Right lobe of liver (tissue), 6 donors: Measurements from ENCODE around the gene SLC45A1. TPM values are rescaled to one million over a fixed set of nuclear protein-coding genes. Genes with fewer than 3 reads are reported as not detected.

ENCODE experiments used
- ATAC-seq, 4 donors: fragments of 200-7000 bp; cut with Tn5 transposase; one replicate each; pipeline ENCODE4 v1.9.1; 2020; ENCODE audit warnings: mild to moderate bottlenecking in 4 of 4, moderate library complexity in 4 of 4
- DNase-seq, 3 donors: peaks; one replicate each; pipeline ENCODE4 v3.0.0-alpha.2; 2020
- H3K27ac ChIP-seq, 3 donors: fragments of 200-600 bp; one replicate each; pipeline ENCODE4 v1.8.0; 2022
- H3K27me3 ChIP-seq, 2 donors: fragments of 200-600 bp; one replicate each; pipeline ENCODE4 v1.8.0; 2022
- H3K36me3 ChIP-seq, 4 donors: fragments of 200-600 bp; sonication (generic) in 1 of 4; one replicate each; pipeline versions ENCODE4 v1.5.1 to v1.8.0; 2017 to 2022; ENCODE audit warnings: control low read depth in 1 of 4
- H3K4me1 ChIP-seq, 4 donors: fragments of 200-600 bp; sonication (generic) in 1 of 4; one replicate each; pipeline versions ENCODE4 v1.5.1 to v1.8.0; 2017 to 2022; ENCODE audit warnings: control low read depth in 1 of 4
- H3K4me3 ChIP-seq, 3 donors: fragments of 200-600 bp; one replicate each; pipeline ENCODE4 v1.8.0; 2022
- H3K9me3 ChIP-seq, 4 donors: fragments of 200-600 bp; sonication (generic) in 1 of 4; one replicate each; pipeline versions ENCODE4 v1.5.1 to v1.8.0; 2017 to 2022; ENCODE audit warnings: control low read depth in 1 of 4
- POLR2A ChIP-seq: fragments of 450-650 bp; IDR thresholded peaks from one replicate; pipeline ENCODE4 v1.6.1; 2017; ENCODE audit warnings: antibody characterized with exemption, mild to moderate bottlenecking
- WGBS: methylation state at CpG from one replicate; pipeline ENCODE4 v1.1.6; 2018; ENCODE audit warnings: low coverage, low lambda C conversion rate; ENCODE audit not compliant: insufficient coverage; ENCODE audit errors: missing lambda C conversion rate; 5-methylcytosine and 5-hydroxymethylcytosine counted together
- intact Hi-C, 2 donors: fragments of 100-400 bp; cut with DNase I; formaldehyde crosslinking; loops; one replicate each; pipeline versions ENCODE4 v1.11.2 to v1.14.1; 2022
- total RNA-seq, 6 experiments: library from RNA; depleted of rRNA in 2 of 6; stranded (reverse); fragments of >200 nt in 2 of 6; fragmentation: NEBNext Ultra II Directional in 3 of 6; extraction: Animal tissue kit (Norgen Biotek cat#: 25700) in 3 of 6; gene quantifications; one replicate each; pipeline versions ENCODE4 v1.1.0 to v1.2.4, GENCODE V29; 2016 to 2023
- TF ChIP-seq, protein P1 (sequence below), 4 donors: fragments of 200-600 bp in 3 of 4; fragments of 450-650 bp in 1 of 4; IDR thresholded peaks; one replicate each; pipeline versions ENCODE4 v1.5.1 to v1.8.0; 2016 to 2022; ENCODE audit warnings: antibody characterized with exemption in 4 of 4, mild to moderate bottlenecking in 2 of 4
- donor health status: DM: no; HTN: yes; CAD: no.
- donor health status: DM: no; HTN: no; CAD: no.
- donor health status: DM: no; HTN: no; CAD: no.
- donor health status: DM: no; HTN: yes; CAD: no.
- donor health status: DM: no; HTN: yes; CAD: no.

Gene SLC45A1
- total RNA-seq, 6 experiments from 2014 or later = 0.13 to 0.53 (median 0.25) TPM; not detected in 1

DNA sequence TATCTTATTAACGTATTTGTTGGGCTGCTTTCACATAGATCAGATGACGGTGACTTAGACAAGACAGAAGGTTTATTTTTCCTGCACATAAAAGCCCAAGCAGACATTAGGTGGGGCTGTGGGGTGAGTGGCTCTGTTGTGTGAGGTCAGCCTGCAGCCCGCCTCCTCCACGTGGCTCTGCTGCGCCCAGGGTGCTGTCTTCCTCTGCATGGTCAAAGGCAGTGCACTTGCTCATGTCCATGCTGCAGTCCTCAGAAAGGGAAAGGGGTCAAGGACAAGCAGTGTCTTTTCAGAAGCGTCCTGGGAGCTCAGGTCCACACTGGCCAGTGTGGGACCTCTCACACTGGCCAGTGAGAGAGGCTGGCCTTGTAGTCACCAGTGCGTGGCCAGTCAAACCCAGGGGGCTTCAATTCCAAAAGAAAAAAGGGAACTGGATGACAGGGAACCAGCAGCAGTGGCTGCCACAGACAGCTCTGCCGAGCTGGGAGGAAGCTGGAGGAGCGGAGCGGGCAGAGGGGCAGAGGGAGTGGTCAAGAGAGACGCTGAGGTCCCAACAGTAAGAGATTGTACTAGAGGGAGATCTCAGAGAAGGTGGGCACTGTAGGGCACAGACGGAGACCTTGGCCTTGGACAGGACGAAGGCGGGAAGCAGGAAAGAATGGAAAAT is 35.9 kb upstream of the SLC45A1 start:
- ATAC-seq (peak in 3 of 4 donors; percentile 55 to 67 (median 56)), DNase-seq (peak in 1 of 3 donors; percentile 28)
- Histone ChIP-seq H3K4me3 (no peak overlapping the region), H3K4me1 (no peaks in the 10 kb centered on the region), H3K27me3 (no peaks in the 10 kb centered on the region), H3K27ac (no peak overlapping the region), H3K9me3 (no peaks in the 10 kb centered on the region), H3K36me3 (no peaks in the 10 kb centered on the region)
- 70% methylated on average over 14 of the region's 14 CpGs for WGBS
- intact Hi-C loops = no loop called here
- TF ChIP-seq, protein P1, sequence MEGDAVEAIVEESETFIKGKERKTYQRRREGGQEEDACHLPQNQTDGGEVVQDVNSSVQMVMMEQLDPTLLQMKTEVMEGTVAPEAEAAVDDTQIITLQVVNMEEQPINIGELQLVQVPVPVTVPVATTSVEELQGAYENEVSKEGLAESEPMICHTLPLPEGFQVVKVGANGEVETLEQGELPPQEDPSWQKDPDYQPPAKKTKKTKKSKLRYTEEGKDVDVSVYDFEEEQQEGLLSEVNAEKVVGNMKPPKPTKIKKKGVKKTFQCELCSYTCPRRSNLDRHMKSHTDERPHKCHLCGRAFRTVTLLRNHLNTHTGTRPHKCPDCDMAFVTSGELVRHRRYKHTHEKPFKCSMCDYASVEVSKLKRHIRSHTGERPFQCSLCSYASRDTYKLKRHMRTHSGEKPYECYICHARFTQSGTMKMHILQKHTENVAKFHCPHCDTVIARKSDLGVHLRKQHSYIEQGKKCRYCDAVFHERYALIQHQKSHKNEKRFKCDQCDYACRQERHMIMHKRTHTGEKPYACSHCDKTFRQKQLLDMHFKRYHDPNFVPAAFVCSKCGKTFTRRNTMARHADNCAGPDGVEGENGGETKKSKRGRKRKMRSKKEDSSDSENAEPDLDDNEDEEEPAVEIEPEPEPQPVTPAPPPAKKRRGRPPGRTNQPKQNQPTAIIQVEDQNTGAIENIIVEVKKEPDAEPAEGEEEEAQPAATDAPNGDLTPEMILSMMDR (IDR thresholded peaks at IDR 0.05) = no peak
- TF ChIP-seq POLR2A = no peak

DNA sequence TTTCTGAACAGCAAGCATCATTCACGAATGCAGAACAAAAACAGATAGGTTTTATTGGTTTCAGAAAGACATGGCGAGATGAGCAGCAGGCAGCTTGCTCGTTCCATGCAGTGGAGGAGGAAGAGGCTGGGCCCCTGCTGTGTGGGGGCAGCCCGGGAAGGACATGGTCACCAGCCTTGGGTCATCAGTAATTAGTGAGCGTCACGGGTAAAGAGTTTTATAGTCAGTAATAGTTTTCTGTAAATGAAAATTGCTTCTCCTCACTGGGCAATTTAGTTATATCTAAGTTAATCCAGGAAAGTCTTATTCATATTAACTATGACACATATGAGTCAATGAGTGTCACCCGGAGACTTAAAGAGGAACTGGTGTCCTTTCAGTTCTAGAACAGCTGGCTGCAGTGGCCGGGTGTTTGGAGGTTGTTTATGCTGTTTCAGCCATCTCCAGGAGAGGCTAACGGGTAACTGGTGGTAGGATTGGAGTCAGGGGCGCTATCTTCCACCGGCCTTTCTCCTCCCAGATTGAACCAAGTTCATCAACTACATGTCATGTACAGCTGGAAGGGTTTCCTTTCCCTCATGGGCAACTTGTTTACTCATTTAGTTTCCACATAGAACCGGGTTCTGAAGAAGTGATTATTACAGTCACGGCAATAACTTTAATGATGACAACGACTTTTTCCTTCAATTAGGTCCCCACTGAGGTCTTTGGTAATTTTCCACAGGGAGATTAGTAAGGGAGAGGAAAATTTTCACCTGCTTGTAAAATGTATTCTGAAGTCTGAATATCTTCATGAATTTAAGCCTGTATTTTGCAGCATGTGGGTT is 34.6 kb upstream of the SLC45A1 start:
- DNase-seq = no peak
- WGBS = 55% methylated on average over 13 of the region's 14 CpGs
- H3K4me3 ChIP-seq = no peak overlapping the region
- TF ChIP-seq, protein P1 (IDR thresholded peaks at IDR 0.05) = no peak
- TF ChIP-seq POLR2A = no peak
- H3K36me3 ChIP-seq = no peaks in the 10 kb centered on the region
- peak; percentile 38 to 75 (median 58) for ATAC-seq
- no peaks in the 10 kb centered on the region for H3K4me1 ChIP-seq
- H3K9me3 ChIP-seq = no peaks in the 10 kb centered on the region
- no peaks in the 10 kb centered on the region for H3K27me3 ChIP-seq
- intact Hi-C loops = no loop called here
- H3K27ac ChIP-seq = no peak overlapping the region

DNA sequence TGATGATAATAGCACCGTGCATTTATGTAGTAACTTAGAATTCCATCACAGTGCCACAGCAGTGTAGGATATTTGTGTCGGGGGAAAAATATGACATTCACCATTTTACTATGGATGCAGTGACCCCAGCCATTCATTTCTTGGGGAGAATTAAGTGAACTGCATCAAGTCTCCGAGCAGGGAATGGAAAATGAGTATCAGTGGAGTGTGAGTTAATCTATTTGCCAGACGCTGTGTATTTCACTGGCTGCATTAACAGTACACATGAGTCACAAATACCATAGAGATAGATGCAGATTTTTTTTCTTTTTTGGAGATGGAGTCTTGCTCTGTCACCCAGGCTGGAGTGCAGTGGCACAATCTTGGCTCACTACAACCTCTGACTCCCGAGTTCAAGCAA is 33.8 kb upstream of the SLC45A1 start:
- H3K36me3 ChIP-seq = no peaks in the 10 kb centered on the region
- intact Hi-C loops = no loop called here
- ATAC-seq (no peak), DNase-seq (no peak)
- H3K27ac ChIP-seq = no peak overlapping the region
- H3K4me3 ChIP-seq = no peak overlapping the region
- 83% methylated on average over 3 of the region's 5 CpGs for WGBS
- H3K9me3 ChIP-seq = no peaks in the 10 kb centered on the region
- no peaks in the 10 kb centered on the region for H3K4me1 ChIP-seq
- no peak for TF ChIP-seq POLR2A
- TF ChIP-seq, protein P1 (IDR thresholded peaks at IDR 0.05) = no peak
- H3K27me3 ChIP-seq = no peaks in the 10 kb centered on the region

DNA sequence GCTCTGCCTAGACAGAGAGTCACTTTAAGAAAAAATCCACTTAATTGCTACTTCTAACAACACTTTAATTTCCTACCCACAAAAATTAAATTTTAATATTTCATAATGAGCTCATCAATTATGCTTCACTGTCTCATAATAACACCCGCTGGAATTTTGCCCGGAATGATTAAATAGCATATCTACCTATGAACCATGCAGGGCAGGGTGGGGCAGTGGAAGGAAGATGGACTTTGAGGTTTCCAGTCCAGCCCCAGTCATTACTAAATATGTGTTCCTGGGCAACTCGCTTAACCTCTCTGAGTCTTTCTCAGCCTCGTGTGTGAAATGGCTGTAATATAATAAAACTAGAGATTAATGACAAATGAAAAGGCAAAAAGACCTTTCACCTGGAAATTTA is 32.8 kb upstream of the SLC45A1 start:
- no peaks in the 10 kb centered on the region for H3K27me3 ChIP-seq
- no peak overlapping the region for H3K27ac ChIP-seq
- H3K9me3 ChIP-seq = no peaks in the 10 kb centered on the region
- no peak overlapping the region for H3K4me3 ChIP-seq
- no peaks in the 10 kb centered on the region for H3K4me1 ChIP-seq
- TF ChIP-seq POLR2A = no peak
- TF ChIP-seq, protein P1 (IDR thresholded peaks at IDR 0.05) = no peak
- DNase-seq (no peak), ATAC-seq (no peak)
- H3K36me3 ChIP-seq = no peaks in the 10 kb centered on the region
- intact Hi-C loops = no loop called here
- 51% methylated on average over 3 of the region's 4 CpGs for WGBS
